Measurements from ENCODE around the gene MYOM3.
"Not testable (repeated sequence)": the region's sequence is repeated elsewhere in the genome, so short reads cannot be mapped to it uniquely, and the experiment has no call there.

The MYOM3 gene

GRCh38 chr1:24022581-24023361 lies 89.2 kb downstream of the MYOM3 start:
- no peak for DNase-seq

GRCh38 chr1:24021403-24022266 lies 90.3 kb downstream of the MYOM3 start:
- DNase-seq, result no peak

- no peak for DNase-seq
Observed at GRCh38 chr1:24020470-24020869, 91.5 kb downstream of the MYOM3 start.

GRCh38 chr1:24020025-24020424 lies 91.9 kb downstream of the MYOM3 start:
- no peak for DNase-seq

- peak; percentile 83 for DNase-seq
Observed at GRCh38 chr1:24018611-24019580, 93.0 kb downstream of the MYOM3 start.

GRCh38 chr1:24015221-24016210 lies 96.4 kb downstream of the MYOM3 start:
- no peak for DNase-seq

GRCh38 chr1:24012878-24013277 lies 99.1 kb downstream of the MYOM3 start:
- not testable (repeated sequence) for DNase-seq

GRCh38 chr1:24010650-24011049 lies 101.3 kb downstream of the MYOM3 start:
- no peak for DNase-seq

GRCh38 chr1:24009406-24009805 lies 102.5 kb downstream of the MYOM3 start:
- no peak for DNase-seq

- DNase-seq, result not testable (repeated sequence)
Observed at GRCh38 chr1:24008574-24009184, 103.3 kb downstream of the MYOM3 start.

GRCh38 chr1:24007079-24007478 lies 104.9 kb downstream of the MYOM3 start:
- DNase-seq, result no peak
